GM23248 (cell line): ENCODE results near the gene RALB. TPM values are rescaled to one million over a fixed set of nuclear protein-coding genes. Genes with fewer than 3 reads are reported as not detected.

ENCODE experiments used
- DNase-seq: peaks from one replicate; pipeline ENCODE4 v3.0.0-alpha.2; 2015
- H2AFZ ChIP-seq: fragments of 200-600 bp; sonication (generic); 2 replicates; pipeline ENCODE4 v1.6.1; 2016; ENCODE audit warnings: antibody characterized with exemption
- H3F3A ChIP-seq: fragments of 200-600 bp; sonication (generic); 2 replicates; pipeline ENCODE4 v1.6.1; 2016; ENCODE audit warnings: mild to moderate bottlenecking, antibody characterized with exemption, mixed run types; ENCODE audit not compliant: insufficient read depth
- H3K27ac ChIP-seq: fragments of 200-600 bp; sonication (generic); 2 replicates; pipeline ENCODE4 v1.5.1; 2016; ENCODE audit warnings: mild to moderate bottlenecking
- H3K27me3 ChIP-seq: fragments of 200-600 bp; sonication (generic); replicated peaks from 2 replicates; pipeline ENCODE4 v1.6.1; 2016; ENCODE audit warnings: mild to moderate bottlenecking; ENCODE audit not compliant: insufficient read depth
- H3K36me3 ChIP-seq: fragments of 200-600 bp; sonication (generic); 2 replicates; pipeline ENCODE4 v1.6.1; 2016; ENCODE audit warnings: low read depth, mild to moderate bottlenecking
- H3K4me1 ChIP-seq: fragments of 200-600 bp; sonication (generic); 2 replicates; pipeline ENCODE4 v1.6.1; 2016; ENCODE audit warnings: mild to moderate bottlenecking; ENCODE audit not compliant: insufficient read depth
- H3K4me2 ChIP-seq: fragments of 200-600 bp; sonication (generic); one replicate; pipeline ENCODE4 v1.6.1; 2016; ENCODE audit warnings: mild to moderate bottlenecking; ENCODE audit not compliant: unreplicated experiment
- H3K4me3 ChIP-seq: fragments of 200-600 bp; sonication (generic); 2 replicates; pipeline ENCODE4 v1.5.1; 2016; ENCODE audit warnings: mild to moderate bottlenecking
- H3K79me2 ChIP-seq: fragments of 200-600 bp; sonication (generic); 2 replicates; pipeline ENCODE4 v1.6.1; 2016; ENCODE audit warnings: mild to moderate bottlenecking; ENCODE audit not compliant: insufficient read depth
- H3K9ac ChIP-seq: fragments of 200-600 bp; sonication (generic); 2 replicates; pipeline ENCODE4 v1.6.1; 2016; ENCODE audit warnings: mild to moderate bottlenecking
- H3K9me2 ChIP-seq: fragments of 200-600 bp; sonication (generic); 2 replicates; pipeline ENCODE4 v1.6.1; 2016; ENCODE audit warnings: mixed run types, mild to moderate bottlenecking, moderate library complexity; ENCODE audit not compliant: insufficient read depth
- H3K9me3 ChIP-seq: fragments of 200-600 bp; sonication (generic); one replicate; pipeline ENCODE4 v1.6.1; 2017; ENCODE audit warnings: low read depth
- H4K20me1 ChIP-seq: fragments of 200-600 bp; sonication (generic); 2 replicates; pipeline ENCODE4 v1.6.0; 2016; ENCODE audit not compliant: insufficient read depth
- EZH2 ChIP-seq: fragments of 200-600 bp; sonication (generic); IDR thresholded peaks from 2 replicates; pipeline ENCODE4 v1.6.1; 2018; ENCODE audit warnings: antibody characterized with exemption, mild to moderate bottlenecking; ENCODE audit not compliant: insufficient read depth, poor library complexity, severe bottlenecking
- EZH2phosphoT487 ChIP-seq: fragments of 200-600 bp; sonication (generic); IDR thresholded peaks from 2 replicates; pipeline ENCODE4 v1.6.1; 2018; ENCODE audit warnings: antibody characterized with exemption, moderate library complexity, mild to moderate bottlenecking, low read depth; ENCODE audit not compliant: insufficient read depth
- WGBS, 2 experiments: methylation state at CpG; one replicate each; pipeline ENCODE4 v1.1.6; 2015 to 2017; ENCODE audit warnings: low lambda C conversion rate in 2 of 2, low coverage in 1 of 2; ENCODE audit errors: missing lambda C conversion rate in 2 of 2; 5-methylcytosine and 5-hydroxymethylcytosine counted together
- in situ Hi-C: fragments of 300-500 bp; cut with MboI; formaldehyde crosslinking; loops from 2 replicates; pipeline ENCODE4 v1.15.0; 2020
- polyA plus RNA-seq: library from polyadenylated mRNA; unstranded; fragments of >200 nt; fragmentation: Nextera tagmentation; extraction: Ambion mirVana; gene quantifications from 2 replicates; pipeline ENCODE4 v1.2.1, GENCODE V29; 2016
- total RNA-seq: library from RNA; depleted of rRNA; stranded (reverse); fragments of >200 nt; shearing (Covaris generic); gene quantifications from 2 replicates; pipeline ENCODE4 v1.2.3, GENCODE V29; 2014

RALB gene
- total and polyA plus RNA-seq, 2 experiments from 2014 or later: 65.7 to 105 TPM

DNA sequence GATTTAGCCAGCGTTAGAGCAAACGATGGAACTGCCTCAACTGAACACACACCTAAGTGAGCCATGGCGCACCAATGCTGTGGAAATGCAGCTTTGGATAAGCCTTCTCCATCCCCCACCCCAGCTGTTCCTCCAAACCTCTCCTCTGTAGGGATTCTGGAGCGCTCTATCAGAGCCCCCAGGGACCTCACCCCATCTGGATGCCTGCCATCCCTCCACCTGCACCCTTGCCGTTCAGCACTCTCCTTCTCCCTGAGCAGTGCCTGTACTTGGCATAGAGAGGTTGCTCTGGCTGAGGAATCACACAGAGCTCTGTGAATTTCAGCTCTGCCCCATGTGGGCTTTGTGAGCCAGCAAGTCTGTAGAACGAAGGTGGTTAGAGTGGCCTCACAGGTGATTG, 50.5 kb downstream of the RALB start:
- DNase-seq: no peak
- TF ChIP-seq EZH2phosphoT487 (no peak), EZH2 (no peak)
- Histone ChIP-seq H3K9me3 (no peaks in the 10 kb centered on the region), H3K27ac (no peak overlapping the region), H3K9me2 (no peaks in the 10 kb centered on the region), H3K4me3 (no peak overlapping the region), H3K27me3 (no peaks in the 10 kb centered on the region), H3K4me2 (no peak overlapping the region), H3K9ac (no peak overlapping the region), H2AFZ (no peak overlapping the region), H3F3A (peaks cover 8% of the 10 kb centered on the region; the same call in 1 of the 2 replicates), H3K79me2 (no peaks in the 10 kb centered on the region), H4K20me1 (no peaks in the 10 kb centered on the region), H3K36me3 (no peaks in the 10 kb centered on the region; the same call in 1 of the 2 replicates), H3K4me1 (no peaks in the 10 kb centered on the region)
- in situ Hi-C loops: no loop called here
- 95 to 97% methylated on average over 6 of the region's 6 CpGs for WGBS, 2 experiments

DNA sequence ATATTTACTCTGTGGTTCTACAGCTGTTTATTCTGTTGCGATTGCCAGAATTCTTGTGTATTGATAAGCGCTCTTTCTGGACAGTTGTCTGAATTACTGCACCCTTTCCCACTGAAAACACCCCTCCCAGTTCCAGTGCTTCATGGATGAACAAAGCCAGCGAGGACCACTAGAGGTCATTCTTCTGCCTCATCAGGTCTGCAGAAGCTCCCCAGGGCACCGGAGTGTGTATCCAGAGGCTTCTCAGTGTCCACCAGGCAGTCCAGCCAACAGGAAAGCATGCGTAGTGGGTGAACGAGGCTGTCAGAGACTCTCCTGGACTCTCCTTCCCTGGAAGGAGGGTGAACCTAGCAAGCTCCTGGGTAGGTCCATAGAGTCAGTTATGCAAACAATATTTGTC, 52.6 kb downstream of the RALB start:
- H3K9ac ChIP-seq: no peak overlapping the region
- in situ Hi-C loops: no loop called here
- H3K4me3 ChIP-seq: no peak overlapping the region
- H3F3A ChIP-seq: no peaks in the 10 kb centered on the region
- TF ChIP-seq EZH2 (no peak), EZH2phosphoT487 (no peak)
- H3K9me2 ChIP-seq: no peaks in the 10 kb centered on the region
- H3K4me2 ChIP-seq: no peak overlapping the region
- no peaks in the 10 kb centered on the region for H3K79me2 ChIP-seq
- H4K20me1 ChIP-seq: no peaks in the 10 kb centered on the region
- no peaks in the 10 kb centered on the region for H3K27me3 ChIP-seq
- 76 to 84% methylated on average over 6 of the region's 6 CpGs for WGBS, 2 experiments
- no peaks in the 10 kb centered on the region; the same call in 1 of the 2 replicates for H3K36me3 ChIP-seq
- H3K27ac ChIP-seq: no peak overlapping the region
- H2AFZ ChIP-seq: no peak overlapping the region
- no peaks in the 10 kb centered on the region for H3K9me3 ChIP-seq
- H3K4me1 ChIP-seq: no peaks in the 10 kb centered on the region
- DNase-seq: no peak

DNA sequence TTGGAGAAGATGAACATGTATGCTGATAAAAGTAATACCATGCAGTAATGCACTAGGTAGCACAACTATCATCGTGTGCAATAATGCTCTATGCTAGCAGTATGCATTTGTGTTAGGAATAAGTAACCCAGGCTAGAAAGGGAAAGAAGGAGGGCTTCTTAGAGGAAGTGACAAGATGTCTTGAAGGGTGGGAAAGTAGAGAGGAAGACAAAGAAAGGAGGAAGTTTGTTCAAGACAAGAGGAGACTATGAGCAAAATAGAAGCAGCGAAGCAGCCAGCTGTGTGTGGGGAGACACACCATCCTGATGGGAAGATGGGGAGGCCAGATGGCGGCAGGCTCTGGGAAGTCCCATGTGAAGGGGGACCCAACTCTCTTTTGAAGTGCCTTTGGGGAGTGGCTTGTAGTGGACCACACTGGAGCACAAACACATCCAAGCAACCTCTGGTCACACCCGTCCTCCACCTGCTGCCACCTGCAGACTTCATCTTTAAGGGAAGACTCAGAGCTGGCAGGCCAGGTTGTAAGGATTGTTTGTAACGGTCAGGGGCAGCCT, 53.4 kb downstream of the RALB start:
- H3K9me3 ChIP-seq: no peaks in the 10 kb centered on the region
- no peaks in the 10 kb centered on the region for H3K9me2 ChIP-seq
- H3K79me2 ChIP-seq: no peaks in the 10 kb centered on the region
- WGBS, 2 experiments: 97% methylated on average over 5 of the region's 5 CpGs
- H3K4me2 ChIP-seq: no peak overlapping the region
- no peak for TF ChIP-seq EZH2
- TF ChIP-seq EZH2phosphoT487: no peak
- H3K4me1 ChIP-seq: no peaks in the 10 kb centered on the region
- no peak overlapping the region for H3K9ac ChIP-seq
- in situ Hi-C loops: no loop called here
- no peaks in the 10 kb centered on the region for H3F3A ChIP-seq
- no peak overlapping the region for H3K27ac ChIP-seq
- DNase-seq: no peak
- no peaks in the 10 kb centered on the region for H4K20me1 ChIP-seq
- H2AFZ ChIP-seq: no peak overlapping the region
- H3K4me3 ChIP-seq: no peak overlapping the region
- no peaks in the 10 kb centered on the region; the same call in 1 of the 2 replicates for H3K36me3 ChIP-seq
- H3K27me3 ChIP-seq: no peaks in the 10 kb centered on the region

DNA sequence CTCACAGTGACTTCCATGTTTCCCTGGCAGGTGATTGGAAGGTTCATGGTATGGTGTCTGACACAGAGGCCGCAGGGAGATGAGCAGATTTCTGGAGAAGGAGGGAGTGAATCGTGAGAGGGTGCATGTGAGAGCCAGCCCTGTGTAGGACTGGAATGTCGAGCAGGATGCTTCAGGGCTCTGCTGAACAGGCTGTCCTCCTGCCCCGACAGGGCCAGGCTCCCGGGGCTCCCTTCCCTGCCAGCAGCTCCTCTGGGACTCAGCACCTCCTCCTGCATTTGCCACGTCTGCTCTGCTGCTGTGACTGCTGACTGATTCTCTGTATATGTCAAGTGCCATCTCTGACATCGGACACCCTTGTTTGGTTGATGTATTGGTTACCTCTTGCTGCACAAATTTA, 54.8 kb downstream of the RALB start:
- 85% methylated on average over 7 of the region's 7 CpGs for WGBS, 2 experiments
- Histone ChIP-seq H3K4me1 (no peaks in the 10 kb centered on the region), H4K20me1 (no peaks in the 10 kb centered on the region), H3K27me3 (no peaks in the 10 kb centered on the region), H3K9me2 (no peaks in the 10 kb centered on the region), H3K4me3 (no peak overlapping the region), H3K36me3 (no peaks in the 10 kb centered on the region), H3K9ac (no peak overlapping the region), H3K27ac (no peak overlapping the region), H2AFZ (no peak overlapping the region), H3K9me3 (no peaks in the 10 kb centered on the region), H3F3A (0 out of 2 replicates have a peak, but pooled peaks cover 4% of the 10 kb centered on the region), H3K79me2 (no peaks in the 10 kb centered on the region), H3K4me2 (no peak overlapping the region)
- in situ Hi-C loops: no loop called here
- DNase-seq: no peak
- TF ChIP-seq EZH2 (no peak), EZH2phosphoT487 (no peak)
